Glutamatergic neuron (in vitro differentiated cells): ENCODE results near the gene MAP7D2. TPM values are rescaled to one million over a fixed set of nuclear protein-coding genes. Genes with fewer than 3 reads are reported as not detected.

Experiments
- DNase-seq: peaks from one replicate; pipeline ENCODE4 v3.0.0; 2022
- H3K27ac Mint-ChIP-seq: one replicate; pipeline ENCODE4 v1.8.0; 2020; ENCODE audit warnings: mild to moderate bottlenecking, mixed read lengths, inconsistent platforms; ENCODE audit not compliant: unreplicated experiment
- H3K27me3 Mint-ChIP-seq: one replicate; pipeline ENCODE4 v1.8.0; 2020; ENCODE audit warnings: mild to moderate bottlenecking, moderate library complexity, mixed read lengths, inconsistent platforms; ENCODE audit not compliant: unreplicated experiment
- H3K36me3 Mint-ChIP-seq: one replicate; pipeline ENCODE4 v1.8.0; 2020; ENCODE audit warnings: mild to moderate bottlenecking, mixed read lengths, inconsistent platforms; ENCODE audit not compliant: unreplicated experiment
- H3K4me1 Mint-ChIP-seq: one replicate; pipeline ENCODE4 v1.8.0; 2020; ENCODE audit warnings: mild to moderate bottlenecking, low read depth, mixed read lengths, inconsistent platforms; ENCODE audit not compliant: unreplicated experiment
- H3K4me3 Mint-ChIP-seq: one replicate; pipeline ENCODE4 v1.8.0; 2020; ENCODE audit warnings: mild to moderate bottlenecking, mixed read lengths, inconsistent platforms; ENCODE audit not compliant: unreplicated experiment
- H3K9me3 Mint-ChIP-seq: one replicate; pipeline ENCODE4 v1.8.0; 2020; ENCODE audit warnings: mild to moderate bottlenecking, moderate library complexity, mixed read lengths, inconsistent platforms; ENCODE audit not compliant: unreplicated experiment
- total RNA-seq: library from RNA; stranded (reverse); fragmentation: NEBNext Ultra II Directional; extraction: Animal tissue kit (Norgen Biotek cat#: 25700); gene quantifications from one replicate; pipeline ENCODE4 v1.2.1, GENCODE V29; 2021; ENCODE audit not compliant: unreplicated experiment
- TF ChIP-seq, protein P1 (sequence below): fragments of 200-600 bp; sonication (generic); IDR thresholded peaks from one replicate; pipeline ENCODE4 v1.5.0; 2021; ENCODE audit not compliant: partially characterized antibody, unreplicated experiment

Gene MAP7D2
- total RNA-seq, 1 donor from 2014 or later = 3.0 TPM

DNA sequence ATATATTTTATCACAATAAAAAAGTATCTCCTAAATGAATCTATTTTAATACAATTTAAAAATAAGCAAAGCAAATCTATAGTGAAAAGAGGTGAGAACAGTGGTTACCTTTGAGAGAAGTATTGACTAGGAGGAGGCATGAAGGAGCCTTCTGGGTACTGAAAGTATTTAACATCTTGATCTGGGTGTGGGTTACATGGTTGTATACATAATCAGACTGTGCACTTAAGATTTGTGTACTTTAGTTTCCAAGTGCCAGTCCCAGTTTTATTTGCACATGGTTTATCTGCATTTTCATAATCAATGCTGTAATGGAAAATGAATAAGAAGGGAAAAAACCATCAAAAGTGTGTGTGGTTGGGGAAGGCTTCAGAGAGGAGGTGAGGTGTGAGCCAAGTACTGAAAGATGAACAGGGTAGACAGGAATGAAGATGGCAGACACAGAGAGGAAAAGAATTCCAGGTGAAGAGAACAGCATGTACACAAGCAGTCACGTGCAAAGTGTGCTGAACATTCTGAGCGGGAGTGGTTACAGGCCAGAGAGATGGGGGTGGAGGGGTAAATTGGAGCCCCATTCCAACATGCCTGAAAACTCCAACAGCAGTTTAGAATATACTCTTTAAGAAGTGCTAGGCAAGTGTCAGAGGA lies 14.6 kb downstream of the MAP7D2 start:
- Mint-ChIP-seq H3K27ac (no peak overlapping the region), H3K36me3 (no peaks in the 10 kb centered on the region), H3K4me1 (no peaks in the 10 kb centered on the region), H3K27me3 (no peaks in the 10 kb centered on the region), H3K9me3 (no peaks in the 10 kb centered on the region), H3K4me3 (no peak overlapping the region)
- no peak for DNase-seq
- TF ChIP-seq, protein P1, sequence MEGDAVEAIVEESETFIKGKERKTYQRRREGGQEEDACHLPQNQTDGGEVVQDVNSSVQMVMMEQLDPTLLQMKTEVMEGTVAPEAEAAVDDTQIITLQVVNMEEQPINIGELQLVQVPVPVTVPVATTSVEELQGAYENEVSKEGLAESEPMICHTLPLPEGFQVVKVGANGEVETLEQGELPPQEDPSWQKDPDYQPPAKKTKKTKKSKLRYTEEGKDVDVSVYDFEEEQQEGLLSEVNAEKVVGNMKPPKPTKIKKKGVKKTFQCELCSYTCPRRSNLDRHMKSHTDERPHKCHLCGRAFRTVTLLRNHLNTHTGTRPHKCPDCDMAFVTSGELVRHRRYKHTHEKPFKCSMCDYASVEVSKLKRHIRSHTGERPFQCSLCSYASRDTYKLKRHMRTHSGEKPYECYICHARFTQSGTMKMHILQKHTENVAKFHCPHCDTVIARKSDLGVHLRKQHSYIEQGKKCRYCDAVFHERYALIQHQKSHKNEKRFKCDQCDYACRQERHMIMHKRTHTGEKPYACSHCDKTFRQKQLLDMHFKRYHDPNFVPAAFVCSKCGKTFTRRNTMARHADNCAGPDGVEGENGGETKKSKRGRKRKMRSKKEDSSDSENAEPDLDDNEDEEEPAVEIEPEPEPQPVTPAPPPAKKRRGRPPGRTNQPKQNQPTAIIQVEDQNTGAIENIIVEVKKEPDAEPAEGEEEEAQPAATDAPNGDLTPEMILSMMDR = no peak

DNA sequence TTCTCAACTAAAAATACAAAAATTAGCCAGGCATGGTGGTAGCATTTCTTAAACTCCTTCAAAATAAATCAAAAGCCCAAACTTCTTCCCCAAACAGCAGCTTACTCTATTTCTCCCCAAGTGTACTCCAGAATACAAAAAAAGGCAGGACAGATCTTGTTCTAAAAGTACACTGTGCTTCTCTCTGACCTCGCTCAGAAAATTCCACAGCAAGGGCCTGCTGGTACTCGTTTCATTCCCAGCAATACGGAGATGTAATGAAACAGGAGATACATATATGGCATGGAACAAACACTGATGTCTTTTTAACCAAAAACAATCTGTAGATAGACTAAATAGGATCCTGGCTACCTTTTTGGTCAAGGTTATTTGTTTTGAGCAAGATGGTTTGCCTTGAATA lies 25.2 kb downstream of the MAP7D2 start:
- Mint-ChIP-seq H3K9me3 (no peaks in the 10 kb centered on the region), H3K27ac (no peak overlapping the region), H3K4me1 (no peaks in the 10 kb centered on the region), H3K27me3 (no peaks in the 10 kb centered on the region), H3K36me3 (no peaks in the 10 kb centered on the region), H3K4me3 (no peak overlapping the region)
- DNase-seq = no peak
- TF ChIP-seq, protein P1 = no peak

DNA sequence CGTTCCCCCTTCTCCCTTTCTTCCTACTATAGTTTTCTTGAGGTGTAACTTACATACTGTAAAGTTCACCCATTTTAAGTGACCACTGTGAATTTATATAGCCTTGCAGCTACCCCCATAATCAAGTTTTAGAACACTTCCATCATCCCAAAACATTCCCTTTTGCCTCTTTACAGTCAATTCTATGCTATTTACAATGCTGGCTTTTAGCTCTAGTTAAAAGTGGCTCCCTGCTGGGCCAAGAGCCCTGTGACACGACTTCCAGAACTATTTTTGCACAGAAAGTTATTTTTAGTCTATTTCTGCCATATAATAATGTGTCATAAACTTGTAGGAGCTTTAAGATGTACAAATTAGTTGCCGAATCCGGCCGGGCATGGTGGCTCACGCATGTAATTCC lies 26.9 kb downstream of the MAP7D2 start:
- TF ChIP-seq, protein P1 = no peak
- H3K9me3 Mint-ChIP-seq = no peaks in the 10 kb centered on the region
- no peak overlapping the region for H3K4me3 Mint-ChIP-seq
- no peaks in the 10 kb centered on the region for H3K27me3 Mint-ChIP-seq
- DNase-seq = no peak
- no peaks in the 10 kb centered on the region for H3K4me1 Mint-ChIP-seq
- no peaks in the 10 kb centered on the region for H3K36me3 Mint-ChIP-seq
- no peak overlapping the region for H3K27ac Mint-ChIP-seq

DNA sequence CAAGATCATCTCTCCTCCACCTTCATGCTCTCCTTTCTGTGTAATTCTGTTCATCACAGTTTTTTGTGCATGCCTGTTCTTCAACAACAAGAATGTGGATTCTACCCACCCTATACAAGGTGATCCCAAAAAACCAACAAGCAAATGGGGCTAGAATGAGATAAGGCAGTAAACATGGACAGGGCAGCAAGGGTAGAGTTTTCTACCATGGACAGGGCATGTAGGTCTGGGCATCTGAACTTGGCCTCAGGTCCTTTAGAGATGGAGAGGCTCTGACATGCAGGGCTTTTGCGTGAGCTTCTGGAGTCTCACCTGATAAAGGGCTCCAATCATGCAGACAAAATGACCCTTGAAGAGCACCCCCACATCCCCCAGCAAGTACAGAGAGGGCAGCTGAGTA lies 36.4 kb downstream of the MAP7D2 start:
- TF ChIP-seq, protein P1 = no peak
- no peaks in the 10 kb centered on the region for H3K9me3 Mint-ChIP-seq
- H3K27me3 Mint-ChIP-seq = peaks cover 3% of the 10 kb centered on the region
- no peaks in the 10 kb centered on the region for H3K4me1 Mint-ChIP-seq
- H3K4me3 Mint-ChIP-seq = no peak overlapping the region
- H3K36me3 Mint-ChIP-seq = no peaks in the 10 kb centered on the region
- no peak for DNase-seq
- no peak overlapping the region for H3K27ac Mint-ChIP-seq

DNA sequence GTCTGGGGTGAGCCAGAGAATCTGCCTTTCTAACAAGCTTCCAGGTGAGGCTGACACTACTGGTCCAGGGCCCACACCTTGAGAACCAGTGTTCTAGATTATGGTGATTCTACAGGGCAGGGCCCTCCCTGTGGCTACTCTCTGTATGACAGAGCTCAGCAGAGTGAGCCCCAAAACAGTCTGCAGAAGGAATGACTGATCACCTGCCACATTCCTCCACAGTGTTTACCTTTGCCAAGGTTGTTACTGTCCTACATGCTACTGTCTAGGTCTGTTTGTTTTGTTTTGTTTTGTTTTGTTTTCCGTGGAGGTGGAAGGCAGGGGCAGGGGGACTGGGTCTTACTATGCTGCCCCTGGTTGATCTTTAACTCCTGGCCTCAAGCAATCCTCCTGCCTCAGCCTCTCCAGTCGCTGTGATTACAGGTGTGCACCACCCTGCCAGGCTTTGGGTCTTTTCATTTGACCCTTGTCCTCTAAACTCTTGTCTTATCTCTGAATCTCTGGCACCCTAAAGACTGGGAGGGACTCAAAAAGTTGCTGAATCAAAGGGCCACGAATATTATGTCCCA lies 45.1 kb downstream of the MAP7D2 start:
- TF ChIP-seq, protein P1 = no peak
- Mint-ChIP-seq H3K9me3 (peaks cover 2% of the 10 kb centered on the region), H3K4me1 (peaks cover 9% of the 10 kb centered on the region)

More for the DNA sequence above, 45.1 kb downstream of the MAP7D2 start:
- Mint-ChIP-seq H3K27me3 (no peaks in the 10 kb centered on the region), H3K27ac (no peak overlapping the region), H3K36me3 (no peaks in the 10 kb centered on the region), H3K4me3 (no peak overlapping the region)
- DNase-seq = no peak
